Type B pancreatic cell (in vitro differentiated cells): ENCODE data around the gene LHX6. TPM values are rescaled to one million over a fixed set of nuclear protein-coding genes. Genes with fewer than 3 reads are reported as not detected.

Source experiments
- DNase-seq: peaks from one replicate; pipeline ENCODE4 v3.0.0; 2021; ENCODE audit warnings: mixed read lengths; ENCODE audit not compliant: unreplicated experiment; ENCODE audit errors: extremely low spot score
- H3K27ac Mint-ChIP-seq: 2 replicates; pipeline ENCODE4 v1.8.0; 2021; ENCODE audit warnings: mild to moderate bottlenecking, mixed read lengths
- H3K27me3 Mint-ChIP-seq: 2 replicates; pipeline ENCODE4 v1.8.0; 2021; ENCODE audit warnings: mixed read lengths
- H3K36me3 Mint-ChIP-seq: 2 replicates; pipeline ENCODE4 v1.8.0; 2021; ENCODE audit warnings: mixed read lengths
- H3K4me1 Mint-ChIP-seq: one replicate; pipeline ENCODE4 v1.8.0; 2021; ENCODE audit warnings: mixed read lengths; ENCODE audit not compliant: unreplicated experiment
- H3K4me3 Mint-ChIP-seq: 2 replicates; pipeline ENCODE4 v1.8.0; 2021; ENCODE audit warnings: mild to moderate bottlenecking, mixed read lengths
- H3K9me3 Mint-ChIP-seq: 2 replicates; pipeline ENCODE4 v1.8.0; 2021; ENCODE audit warnings: mixed read lengths
- total RNA-seq: library from RNA; stranded (reverse); gene quantifications from 2 replicates; pipeline ENCODE4 v1.2.1, GENCODE V29; 2021; ENCODE audit warnings: low replicate concordance
- TF ChIP-seq, protein P1 (sequence below): fragments of 200-600 bp; sonication (generic); conservative IDR thresholded peaks from 2 replicates; pipeline ENCODE4 v1.5.0; 2021; ENCODE audit warnings: antibody characterized with exemption, mild to moderate bottlenecking

Gene LHX6
- total RNA-seq, 1 donor from 2014 or later = 10.0 TPM

DNA sequence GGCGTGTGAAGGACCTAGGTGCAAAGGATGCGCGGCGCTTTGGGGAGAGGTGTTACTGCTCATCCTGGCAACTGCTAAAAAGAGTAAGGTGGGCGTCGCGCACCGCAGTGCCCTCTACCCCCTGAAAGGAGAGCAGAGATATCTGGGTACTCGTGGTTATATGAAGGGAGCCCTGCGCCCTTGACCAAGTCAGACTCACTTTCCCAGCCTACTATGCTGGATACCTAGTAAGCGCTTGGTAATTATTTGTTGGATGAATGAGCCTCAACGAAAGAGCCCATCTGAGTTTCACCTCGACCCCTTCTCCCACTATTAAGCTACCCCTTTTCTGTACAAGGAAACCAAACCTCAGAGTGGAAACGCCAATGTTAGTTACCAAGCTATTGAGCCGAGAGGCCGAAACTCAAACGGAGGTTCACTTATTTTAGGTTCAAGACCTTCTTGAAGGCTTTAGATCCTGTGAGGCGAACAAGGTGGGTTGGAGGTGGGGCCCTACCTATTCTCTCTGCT lies 8.0 kb downstream of the LHX6 start:
- H3K36me3 Mint-ChIP-seq = peaks cover 9% of the 10 kb centered on the region
- TF ChIP-seq, protein P1, sequence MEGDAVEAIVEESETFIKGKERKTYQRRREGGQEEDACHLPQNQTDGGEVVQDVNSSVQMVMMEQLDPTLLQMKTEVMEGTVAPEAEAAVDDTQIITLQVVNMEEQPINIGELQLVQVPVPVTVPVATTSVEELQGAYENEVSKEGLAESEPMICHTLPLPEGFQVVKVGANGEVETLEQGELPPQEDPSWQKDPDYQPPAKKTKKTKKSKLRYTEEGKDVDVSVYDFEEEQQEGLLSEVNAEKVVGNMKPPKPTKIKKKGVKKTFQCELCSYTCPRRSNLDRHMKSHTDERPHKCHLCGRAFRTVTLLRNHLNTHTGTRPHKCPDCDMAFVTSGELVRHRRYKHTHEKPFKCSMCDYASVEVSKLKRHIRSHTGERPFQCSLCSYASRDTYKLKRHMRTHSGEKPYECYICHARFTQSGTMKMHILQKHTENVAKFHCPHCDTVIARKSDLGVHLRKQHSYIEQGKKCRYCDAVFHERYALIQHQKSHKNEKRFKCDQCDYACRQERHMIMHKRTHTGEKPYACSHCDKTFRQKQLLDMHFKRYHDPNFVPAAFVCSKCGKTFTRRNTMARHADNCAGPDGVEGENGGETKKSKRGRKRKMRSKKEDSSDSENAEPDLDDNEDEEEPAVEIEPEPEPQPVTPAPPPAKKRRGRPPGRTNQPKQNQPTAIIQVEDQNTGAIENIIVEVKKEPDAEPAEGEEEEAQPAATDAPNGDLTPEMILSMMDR = no peak
- no peak for DNase-seq
- H3K9me3 Mint-ChIP-seq = no peaks in the 10 kb centered on the region
- H3K27me3 Mint-ChIP-seq = peaks cover 97% of the 10 kb centered on the region
- H3K4me1 Mint-ChIP-seq = peaks cover 43% of the 10 kb centered on the region
- peak overlapping the region; percentile 72 for H3K4me3 Mint-ChIP-seq
- no peak overlapping the region for H3K27ac Mint-ChIP-seq

DNA sequence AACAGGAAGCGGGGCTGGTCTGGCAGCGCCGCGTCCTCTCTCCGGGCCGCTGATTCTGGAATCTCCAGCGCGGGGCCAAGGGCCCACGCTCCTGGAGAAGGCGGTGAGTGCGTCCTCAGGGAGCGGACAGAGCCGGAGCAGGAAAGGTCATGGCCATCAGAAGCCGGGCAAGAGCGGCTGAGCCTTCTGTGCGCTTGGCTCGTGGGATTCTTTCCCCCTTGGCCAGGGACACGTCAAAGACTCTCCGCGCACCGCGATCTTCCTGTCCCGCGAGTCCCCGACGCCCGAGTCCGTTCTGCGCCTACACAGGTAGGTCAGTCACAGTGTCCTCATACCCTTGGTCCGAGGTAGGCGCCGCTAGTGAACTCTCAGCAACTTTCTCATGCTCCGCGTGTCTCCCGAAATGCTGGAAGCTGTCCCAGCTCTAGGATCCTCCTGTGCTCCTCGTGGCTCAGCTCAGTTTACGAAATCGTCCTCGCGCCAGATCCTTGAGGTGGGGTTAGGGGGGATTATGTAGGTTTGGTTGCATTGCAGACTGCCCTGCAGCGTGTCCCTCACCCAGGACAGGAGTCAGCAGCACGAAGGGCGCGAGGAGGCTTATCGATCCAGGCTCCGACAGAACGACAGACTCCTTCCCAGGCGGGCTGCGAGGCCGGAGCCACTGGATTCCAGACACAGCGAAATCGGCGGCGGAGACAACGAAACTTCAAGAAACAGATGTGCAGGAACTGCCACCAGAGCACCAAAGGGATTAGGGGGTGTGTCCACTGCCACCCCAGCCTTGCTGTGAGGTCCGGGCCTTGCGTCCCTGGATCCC lies 8.7 kb downstream of the LHX6 start:
- peak overlapping the region; percentile 72 for H3K4me3 Mint-ChIP-seq
- peaks cover 97% of the 10 kb centered on the region for H3K27me3 Mint-ChIP-seq
- no peaks in the 10 kb centered on the region for H3K9me3 Mint-ChIP-seq
- no peak overlapping the region for H3K27ac Mint-ChIP-seq
- DNase-seq = no peak
- peaks cover 9% of the 10 kb centered on the region for H3K36me3 Mint-ChIP-seq
- TF ChIP-seq, protein P1 = no peak
- H3K4me1 Mint-ChIP-seq = peaks cover 43% of the 10 kb centered on the region

DNA sequence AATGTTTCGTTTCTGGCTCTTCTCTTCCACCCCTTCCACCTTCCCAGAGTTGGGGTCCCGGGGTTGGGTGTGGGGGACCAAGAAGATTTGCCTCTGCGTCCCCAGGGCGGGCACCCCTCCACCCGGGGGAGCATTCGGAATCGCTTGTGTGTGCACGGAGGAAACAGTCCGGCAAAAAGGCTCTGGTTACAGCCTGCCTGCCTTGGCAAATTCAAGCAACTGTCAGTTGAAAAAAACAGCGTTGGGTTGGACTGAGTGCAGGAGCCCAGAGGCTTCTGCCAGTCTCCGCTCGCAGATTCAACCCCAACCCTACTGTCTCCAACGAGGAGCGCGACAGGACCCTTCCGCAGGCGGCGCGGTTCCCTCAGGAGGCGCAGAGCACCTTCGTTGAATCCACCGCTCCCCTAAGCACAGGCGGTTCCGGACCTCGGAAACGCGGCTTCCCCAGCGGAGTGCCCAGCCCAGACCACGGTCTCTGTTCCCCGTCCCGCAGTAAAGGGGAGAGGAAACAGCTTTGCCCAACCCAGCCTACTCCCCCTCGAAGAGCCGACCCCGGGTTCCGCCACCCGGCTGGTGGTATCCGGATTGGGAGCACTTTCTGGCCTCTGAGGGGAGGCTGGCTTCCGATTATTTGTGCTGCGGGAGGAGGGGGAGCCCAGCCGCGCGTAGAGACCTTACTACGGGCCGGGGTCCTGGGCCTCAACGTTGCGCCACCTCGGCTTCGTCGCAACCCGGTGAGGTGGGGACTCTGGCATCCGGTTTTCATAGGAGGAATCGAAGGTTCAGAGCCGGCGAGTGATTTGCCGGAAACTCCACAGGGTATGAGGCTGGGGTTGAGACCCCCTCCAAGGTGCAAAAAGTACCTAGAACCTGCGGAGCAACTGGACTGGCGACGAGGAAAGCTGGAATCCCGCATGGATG lies 9.6 kb downstream of the LHX6 start:
- H3K36me3 Mint-ChIP-seq = peaks cover 3% of the 10 kb centered on the region
- H3K27ac Mint-ChIP-seq = no peak overlapping the region
- no peak for DNase-seq
- peaks cover 97% of the 10 kb centered on the region for H3K27me3 Mint-ChIP-seq
- H3K9me3 Mint-ChIP-seq = no peaks in the 10 kb centered on the region
- TF ChIP-seq, protein P1 = no peak
- peak overlapping the region; percentile 72 for H3K4me3 Mint-ChIP-seq
- H3K4me1 Mint-ChIP-seq = peaks cover 43% of the 10 kb centered on the region

DNA sequence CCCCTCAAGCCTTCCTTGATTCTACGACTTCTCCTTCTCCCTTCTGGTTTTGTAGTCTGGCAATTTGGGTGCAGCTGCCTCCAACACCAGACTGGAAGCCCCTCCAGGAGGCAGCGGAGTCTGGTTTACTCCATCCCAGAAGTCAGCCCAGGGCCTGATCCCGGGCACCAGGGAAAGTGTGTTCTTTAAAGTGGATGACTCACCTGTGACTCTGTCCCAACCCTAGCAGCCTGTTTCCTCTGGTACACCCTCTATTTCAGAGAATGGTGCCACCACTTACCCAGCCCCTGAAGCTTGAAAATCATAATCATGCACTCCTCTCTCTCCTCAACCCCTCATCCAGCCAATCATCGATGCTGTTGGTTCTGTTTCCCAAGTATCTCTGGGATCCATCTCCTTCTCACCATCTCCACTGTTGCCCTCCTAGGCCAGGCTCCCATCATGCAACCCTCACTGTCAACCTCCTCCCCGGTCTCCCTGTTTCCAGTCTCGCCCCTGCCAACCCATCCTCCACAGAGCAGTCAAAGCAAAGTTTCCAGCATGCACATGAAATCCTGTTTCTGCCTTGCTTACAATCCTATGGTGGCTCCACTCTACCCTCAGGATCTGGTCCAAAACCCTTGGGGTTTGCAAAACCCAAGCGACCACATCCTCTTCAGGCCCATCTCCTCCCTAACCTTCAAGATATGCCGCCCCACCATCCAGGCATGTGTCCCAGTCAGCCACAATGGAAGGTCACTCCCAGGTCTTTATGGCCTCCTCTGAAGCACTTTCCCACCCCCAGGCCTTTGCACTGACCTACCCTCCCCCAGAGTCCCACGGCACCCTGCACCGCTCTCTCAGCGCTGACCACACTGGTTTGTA lies 10.5 kb downstream of the LHX6 start:
- peaks cover 91% of the 10 kb centered on the region for H3K27me3 Mint-ChIP-seq
- DNase-seq = no peak
- TF ChIP-seq, protein P1 = no peak
- H3K9me3 Mint-ChIP-seq = no peaks in the 10 kb centered on the region
- H3K36me3 Mint-ChIP-seq = peaks cover 3% of the 10 kb centered on the region
- H3K4me3 Mint-ChIP-seq = peak overlapping the region; percentile 30
- no peak overlapping the region for H3K27ac Mint-ChIP-seq
- peaks cover 42% of the 10 kb centered on the region for H3K4me1 Mint-ChIP-seq

DNA sequence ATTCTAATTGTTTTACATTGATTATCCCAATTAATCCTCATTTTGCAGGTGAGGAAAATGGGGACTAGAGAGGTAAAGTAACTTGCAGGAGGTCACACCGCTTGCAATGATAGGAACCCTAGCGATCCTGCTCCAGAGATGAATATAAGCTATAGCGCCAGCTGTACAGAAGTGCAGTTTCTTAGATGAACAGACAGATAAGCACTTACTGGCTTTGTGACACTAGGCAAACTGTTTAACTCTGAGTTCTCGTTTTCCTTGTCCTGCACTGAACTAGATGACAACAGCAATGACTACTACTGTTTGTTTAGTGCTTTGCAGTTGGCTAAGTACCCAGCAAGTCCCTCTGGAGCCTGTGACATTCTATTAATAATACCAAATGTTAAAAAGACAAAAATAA lies 11.1 kb downstream of the LHX6 start:
- peaks cover 3% of the 10 kb centered on the region for H3K36me3 Mint-ChIP-seq
- H3K27me3 Mint-ChIP-seq = peaks cover 91% of the 10 kb centered on the region
- peaks cover 36% of the 10 kb centered on the region for H3K4me1 Mint-ChIP-seq
- TF ChIP-seq, protein P1 = no peak
- no peak overlapping the region for H3K4me3 Mint-ChIP-seq
- no peak overlapping the region for H3K27ac Mint-ChIP-seq
- no peaks in the 10 kb centered on the region for H3K9me3 Mint-ChIP-seq
- no peak for DNase-seq
